K562 (cell line): ENCODE measurements around the gene TAOK2. TPM values are rescaled to one million over a fixed set of nuclear protein-coding genes. Genes with fewer than 3 reads are reported as not detected.
A peak's percentile ranks its signal among the peaks of the same experiment; 100 is the strongest.

Experiments used
- BRF1 ChIP-seq: IDR thresholded peaks from 3 replicates; pipeline ENCODE4 v1.6.1; 2011; ENCODE audit warnings: borderline replicate concordance, mild to moderate bottlenecking; ENCODE audit not compliant: insufficient read length; ENCODE audit errors: extremely low read depth
- CC2D1A ChIP-seq: fragments of 450-650 bp; IDR thresholded peaks from 2 replicates; pipeline ENCODE4 v1.6.1; 2017; ENCODE audit warnings: mild to moderate bottlenecking
- COPS2 ChIP-seq: fragments of 450-650 bp; conservative IDR thresholded peaks from 2 replicates; pipeline ENCODE4 v1.6.1; 2016; ENCODE audit warnings: mild to moderate bottlenecking, moderate library complexity
- DDX20 ChIP-seq: fragments of 450-650 bp; IDR thresholded peaks from 2 replicates; pipeline ENCODE4 v1.6.1; 2016; ENCODE audit warnings: missing genetic modification characterization, low read depth, mild to moderate bottlenecking, missing compliant biosample characterization, moderate library complexity
- MCM7 ChIP-seq, 2 experiments: fragments of 450-650 bp; IDR thresholded peaks; 2 replicates each; pipeline ENCODE4 v1.6.1; 2016 to 2018
- MYNN ChIP-seq, 2 experiments: sonication (generic); formaldehyde crosslinking in 1 of 2; IDR thresholded peaks; 2 replicates each; pipeline versions ENCODE4 v1.5.0 to v1.6.1; 2016 to 2020; ENCODE audit warnings: antibody characterized with exemption in 1 of 2, missing genetic modification reagents in 1 of 2
- NEUROD1 ChIP-seq: fragments of 150-350 bp; IDR thresholded peaks from 2 replicates; pipeline ENCODE4 v1.6.1; 2014; ENCODE audit warnings: borderline replicate concordance, low read length, low read depth; ENCODE audit not compliant: partially characterized antibody
- NONO ChIP-seq, 2 experiments: fragments of 200-400 bp in 1 of 2; fragments of 450-650 bp in 1 of 2; formaldehyde crosslinking in 1 of 2; IDR thresholded peaks; 2 replicates each; pipeline ENCODE4 v1.6.1; 2017; ENCODE audit warnings: low read depth in 2 of 2, mild to moderate bottlenecking in 2 of 2, moderate library complexity in 2 of 2, low read length in 1 of 2
- TEAD1 ChIP-seq, 2 experiments: fragments of 450-650 bp in 1 of 2; sonication (generic) in 1 of 2; formaldehyde crosslinking; IDR thresholded peaks; 2 replicates each; pipeline versions ENCODE4 v1.4.0 to v1.8.0; 2020 to 2022; ENCODE audit warnings: mild to moderate bottlenecking in 2 of 2, missing genetic modification reagents in 1 of 2
- ZFP1 ChIP-seq: fragments of 450-650 bp; formaldehyde crosslinking; IDR thresholded peaks from 2 replicates; pipeline ENCODE4 v1.4.0; 2020; ENCODE audit warnings: mild to moderate bottlenecking, mixed read lengths
- ZNF707 ChIP-seq: fragments of 250-450 bp; sonication (Bioruptor Pico); conservative IDR thresholded peaks from 2 replicates; pipeline ENCODE4 v1.8.0; 2022; ENCODE audit warnings: inconsistent platforms, mild to moderate bottlenecking, moderate library complexity
- ZNF77 ChIP-seq: fragments of 250-450 bp; sonication (Bioruptor Pico); IDR thresholded peaks from 2 replicates; pipeline ENCODE4 v1.5.0; 2020
- polyA plus RNA-seq, 8 experiments: library from polyadenylated mRNA; depleted of rRNA in 4 of 8; stranded (reverse) in 5 of 8; unstranded in 3 of 8; fragments of >200 nt; fragmentation: Nextera tagmentation in 2 of 8; fragmentation: Illumina TruSeq in 1 of 8; extraction: Ambion mirVana in 2 of 8; extraction: Trizol in 1 of 8; gene quantifications; 2 replicates each; pipeline versions ENCODE4 v1.2.1 to v1.2.3, GENCODE V29; 2011 to 2014; ENCODE audit warnings: inconsistent platforms in 1 of 8, missing spikeins in 1 of 8
- total RNA-seq, 7 experiments: library from RNA; depleted of rRNA in 6 of 7; stranded (reverse); fragments of >200 nt in 6 of 7; fragmentation: Illumina TruSeq in 2 of 7; extraction: Trizol in 2 of 7; gene quantifications; 2 replicates each; pipeline versions ENCODE4 v1.2.1 to v1.2.3, GENCODE V29; 2011 to 2021; ENCODE audit warnings: low replicate concordance in 1 of 7
- TF ChIP-seq, protein P1 (sequence below), 2 experiments: fragments of 200-800 bp in 1 of 2; sonication (Bioruptor generic) in 1 of 2; sonication (generic) in 1 of 2; formaldehyde crosslinking in 1 of 2; IDR thresholded peaks in 1 of 2; conservative IDR thresholded peaks in 1 of 2; 2 replicates each; pipeline versions ENCODE4 v1.5.0 to v1.6.1; 2016 to 2020; ENCODE audit warnings: missing compliant biosample characterization in 1 of 2, missing genetic modification characterization in 1 of 2, missing genetic modification reagents in 1 of 2
- TF ChIP-seq, protein P2 (sequence below): fragments of 250-450 bp; sonication (Bioruptor Pico); IDR thresholded peaks from 2 replicates; pipeline ENCODE4 v1.5.0; 2020; ENCODE audit warnings: mild to moderate bottlenecking, borderline replicate concordance
- TF ChIP-seq, protein P3 (sequence below): IDR thresholded peaks from 2 replicates; pipeline ENCODE4 v1.6.1; 2011; ENCODE audit not compliant: insufficient read length; ENCODE audit errors: extremely low read depth

Gene TAOK2
- total and polyA plus RNA-seq, 9 of the 15 experiments (the other 6 are each of a cell fraction or from before 2014, with no cell fraction given) = 0.10 to 41.8 (median 13.7) TPM

DNA sequence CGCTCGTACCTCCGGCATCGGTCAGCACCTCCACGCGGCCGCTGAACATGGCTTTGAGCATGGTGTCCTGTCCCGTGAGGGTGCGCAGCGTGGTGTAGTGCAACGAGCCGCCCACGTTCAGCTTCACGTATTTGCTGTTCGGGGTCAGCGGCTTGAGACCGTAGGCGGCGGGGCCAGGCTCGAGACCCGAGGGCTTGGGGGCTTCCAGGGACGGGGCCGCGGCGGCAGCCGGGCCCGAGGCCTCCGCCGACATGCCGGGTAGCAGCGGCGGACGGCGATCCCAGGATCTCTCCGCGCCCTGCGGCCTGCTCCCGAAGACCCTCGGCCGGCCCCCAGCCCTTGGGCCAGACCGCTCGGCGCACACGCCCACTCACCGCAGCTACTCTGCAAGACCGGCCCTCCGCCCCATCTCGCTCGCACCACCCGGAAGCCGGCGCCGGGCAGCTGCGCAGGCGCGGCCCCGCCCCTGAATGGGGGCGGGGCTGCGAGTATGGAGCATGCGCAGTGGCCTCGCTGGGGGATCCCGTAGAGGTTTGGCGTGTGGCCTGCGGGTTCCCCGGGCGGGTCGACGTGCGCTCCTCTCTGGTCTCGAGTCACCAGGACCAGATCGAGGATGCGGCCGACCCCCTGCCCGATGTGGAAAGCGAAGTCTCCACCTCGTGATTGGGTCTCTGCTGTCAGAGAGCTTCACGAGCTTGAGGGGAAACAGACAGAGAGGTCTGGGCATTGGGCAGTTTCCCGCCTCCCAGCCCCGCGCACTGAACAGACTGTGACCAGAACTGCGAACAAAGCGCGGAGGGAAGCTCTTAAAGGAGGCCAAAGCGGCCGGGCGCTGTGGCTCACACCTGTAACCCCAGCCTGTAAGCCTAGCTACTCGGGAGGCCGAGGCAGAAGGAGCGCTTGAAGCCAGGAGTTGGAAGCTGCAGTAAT, 47.6 kb upstream of the TAOK2 start, which contains the start of gene KCTD13 (continued):
- TF ChIP-seq, protein P1, sequence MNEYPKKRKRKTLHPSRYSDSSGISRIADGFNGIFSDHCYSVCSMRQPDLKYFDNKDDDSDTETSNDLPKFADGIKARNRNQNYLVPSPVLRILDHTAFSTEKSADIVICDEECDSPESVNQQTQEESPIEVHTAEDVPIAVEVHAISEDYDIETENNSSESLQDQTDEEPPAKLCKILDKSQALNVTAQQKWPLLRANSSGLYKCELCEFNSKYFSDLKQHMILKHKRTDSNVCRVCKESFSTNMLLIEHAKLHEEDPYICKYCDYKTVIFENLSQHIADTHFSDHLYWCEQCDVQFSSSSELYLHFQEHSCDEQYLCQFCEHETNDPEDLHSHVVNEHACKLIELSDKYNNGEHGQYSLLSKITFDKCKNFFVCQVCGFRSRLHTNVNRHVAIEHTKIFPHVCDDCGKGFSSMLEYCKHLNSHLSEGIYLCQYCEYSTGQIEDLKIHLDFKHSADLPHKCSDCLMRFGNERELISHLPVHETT (CRISPR knock-in tag; conservative IDR thresholded peaks at IDR 0.05 in 1 of 2, IDR thresholded peaks at IDR 0.05 in 1 of 2) = no peak
- TF ChIP-seq DDX20 (tag) (no peak), ZNF707 (no peak), MCM7 (IDR thresholded peaks at IDR 0.05) (no peak), CC2D1A (no peak), COPS2 (no peak), ZNF77 (CRISPR knock-in tag) (no peak), BRF1 (no peak), TEAD1 (CRISPR knock-in tag; IDR thresholded peaks at IDR 0.05) (no peak; a peak in 1 of 4 replicates), ZFP1 (CRISPR knock-in tag) (no peak), NONO (IDR thresholded peaks at IDR 0.05; ENCODE audit: low read depth in 2 of 2, low read length in 1 of 2) (no peak; a peak in 1 of 4 replicates), MYNN (IDR thresholded peaks at IDR 0.05) (no peak), MYNN (CRISPR knock-in tag; IDR thresholded peaks at IDR 0.05) (no peak), NEUROD1 (peak; percentile 8)
- TF ChIP-seq, protein P2, sequence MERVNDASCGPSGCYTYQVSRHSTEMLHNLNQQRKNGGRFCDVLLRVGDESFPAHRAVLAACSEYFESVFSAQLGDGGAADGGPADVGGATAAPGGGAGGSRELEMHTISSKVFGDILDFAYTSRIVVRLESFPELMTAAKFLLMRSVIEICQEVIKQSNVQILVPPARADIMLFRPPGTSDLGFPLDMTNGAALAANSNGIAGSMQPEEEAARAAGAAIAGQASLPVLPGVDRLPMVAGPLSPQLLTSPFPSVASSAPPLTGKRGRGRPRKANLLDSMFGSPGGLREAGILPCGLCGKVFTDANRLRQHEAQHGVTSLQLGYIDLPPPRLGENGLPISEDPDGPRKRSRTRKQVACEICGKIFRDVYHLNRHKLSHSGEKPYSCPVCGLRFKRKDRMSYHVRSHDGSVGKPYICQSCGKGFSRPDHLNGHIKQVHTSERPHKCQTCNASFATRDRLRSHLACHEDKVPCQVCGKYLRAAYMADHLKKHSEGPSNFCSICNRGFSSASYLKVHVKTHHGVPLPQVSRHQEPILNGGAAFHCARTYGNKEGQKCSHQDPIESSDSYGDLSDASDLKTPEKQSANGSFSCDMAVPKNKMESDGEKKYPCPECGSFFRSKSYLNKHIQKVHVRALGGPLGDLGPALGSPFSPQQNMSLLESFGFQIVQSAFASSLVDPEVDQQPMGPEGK (CRISPR knock-in tag) = peak; percentile 49; the same call in 1 of the 2 replicates
- TF ChIP-seq, protein P3, sequence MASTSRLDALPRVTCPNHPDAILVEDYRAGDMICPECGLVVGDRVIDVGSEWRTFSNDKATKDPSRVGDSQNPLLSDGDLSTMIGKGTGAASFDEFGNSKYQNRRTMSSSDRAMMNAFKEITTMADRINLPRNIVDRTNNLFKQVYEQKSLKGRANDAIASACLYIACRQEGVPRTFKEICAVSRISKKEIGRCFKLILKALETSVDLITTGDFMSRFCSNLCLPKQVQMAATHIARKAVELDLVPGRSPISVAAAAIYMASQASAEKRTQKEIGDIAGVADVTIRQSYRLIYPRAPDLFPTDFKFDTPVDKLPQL = no peak
